Measurements from ENCODE around the gene ANKZF1. TPM values are rescaled to one million over a fixed set of nuclear protein-coding genes. Genes with fewer than 3 reads are reported as not detected.

The ANKZF1 gene
- total RNA-seq, 1 donor from 2014 or later = 18.2 TPM

DNA sequence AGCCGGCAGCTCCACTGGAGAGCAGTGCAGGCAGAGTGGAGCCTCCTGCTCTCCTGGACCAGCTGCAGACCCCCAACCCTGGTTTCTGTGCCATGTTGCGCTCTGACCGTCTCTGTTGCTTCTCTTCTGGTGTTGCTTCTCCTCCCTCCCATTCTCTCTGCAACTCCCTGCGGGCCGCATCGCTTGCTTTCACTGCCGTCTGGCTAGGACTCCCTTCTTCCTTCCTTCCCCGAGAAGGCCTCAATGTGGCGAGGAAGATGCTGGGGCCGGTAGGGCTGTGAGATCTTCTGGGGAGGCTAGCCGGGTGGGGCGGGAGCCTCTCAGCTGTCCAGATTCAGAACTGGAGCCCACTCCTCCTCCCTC is 55.7 kb downstream of the ANKZF1 start:
- ATAC-seq = no peak

DNA sequence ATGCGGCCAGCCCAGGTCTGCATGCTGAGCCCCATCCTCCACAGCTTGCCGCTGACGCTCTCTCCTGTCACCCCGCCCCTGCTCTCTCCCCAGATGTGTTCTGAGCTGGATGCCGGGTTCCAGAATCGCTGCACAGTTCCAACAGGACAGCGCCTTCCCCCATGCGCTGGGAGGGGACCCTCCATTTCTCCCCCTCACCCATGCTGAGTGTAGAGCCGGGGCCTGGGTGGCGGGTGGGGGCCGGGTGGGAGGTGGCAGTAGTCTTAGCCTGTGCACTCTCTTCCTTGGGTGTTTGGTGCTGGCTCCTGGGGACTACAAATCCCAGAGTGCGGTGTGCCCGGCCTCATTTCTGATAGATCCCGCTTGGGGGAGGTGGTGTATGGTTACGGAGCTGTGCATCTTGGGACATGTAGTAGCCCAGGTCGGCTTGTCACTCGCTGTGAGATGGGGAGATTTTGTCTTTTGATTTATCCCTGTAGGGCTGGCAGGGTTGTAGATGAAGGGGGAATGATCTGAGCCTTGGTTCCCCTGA is 56.4 kb downstream of the ANKZF1 start:
- ATAC-seq = peak; percentile 72

Other genes with a start within 250 kb of the ANKZF1 start
- not detected for gene FEV, start 244.6 kb upstream of the ANKZF1 start, total RNA-seq
- gene CRYBA2, start 236.4 kb upstream of the ANKZF1 start, total RNA-seq = not detected
- not detected for gene CFAP65, start 188.3 kb upstream of the ANKZF1 start, total RNA-seq
- 0.08 TPM for gene IHH, start 168.9 kb upstream of the ANKZF1 start, total RNA-seq
- gene NHEJ1, start 69.0 kb upstream of the ANKZF1 start, total RNA-seq = 8.9 TPM
- gene SLC23A3, start 59.8 kb upstream of the ANKZF1 start, total RNA-seq = 0.64 TPM
- 49.3 TPM for gene CNPPD1, start 52.9 kb upstream of the ANKZF1 start, total RNA-seq
- gene RETREG2, start 51.5 kb upstream of the ANKZF1 start, total RNA-seq = 41.6 TPM
- 41.1 TPM for gene ZFAND2B, start 23.0 kb upstream of the ANKZF1 start, total RNA-seq
- gene ABCB6, start 10.8 kb upstream of the ANKZF1 start, total RNA-seq = 22.6 TPM
- 29.9 TPM for gene ATG9A, start 170 bp upstream of the ANKZF1 start, total RNA-seq
- gene GLB1L, start 15.6 kb downstream of the ANKZF1 start, total RNA-seq = 2.4 TPM
- 30.0 TPM for gene STK16, start 15.7 kb downstream of the ANKZF1 start, total RNA-seq
- not detected for gene TUBA4B, start 23.4 kb downstream of the ANKZF1 start, total RNA-seq
- gene TUBA4A, start 24.1 kb downstream of the ANKZF1 start, total RNA-seq = 138 TPM
- gene DNAJB2, start 49.6 kb downstream of the ANKZF1 start, total RNA-seq = 51.7 TPM
- not detected for gene PTPRN, start 79.6 kb downstream of the ANKZF1 start, total RNA-seq
- not detected for gene RESP18, start 102.9 kb downstream of the ANKZF1 start, total RNA-seq
- gene DNPEP, start 158.1 kb downstream of the ANKZF1 start, total RNA-seq = 32.3 TPM
- gene DES, start 188.6 kb downstream of the ANKZF1 start, total RNA-seq = 29.3 TPM
- 3.8 TPM for gene SPEG, start 205.0 kb downstream of the ANKZF1 start, total RNA-seq